ENCODE measurements around the gene JAG1.

JAG1 gene

DNA sequence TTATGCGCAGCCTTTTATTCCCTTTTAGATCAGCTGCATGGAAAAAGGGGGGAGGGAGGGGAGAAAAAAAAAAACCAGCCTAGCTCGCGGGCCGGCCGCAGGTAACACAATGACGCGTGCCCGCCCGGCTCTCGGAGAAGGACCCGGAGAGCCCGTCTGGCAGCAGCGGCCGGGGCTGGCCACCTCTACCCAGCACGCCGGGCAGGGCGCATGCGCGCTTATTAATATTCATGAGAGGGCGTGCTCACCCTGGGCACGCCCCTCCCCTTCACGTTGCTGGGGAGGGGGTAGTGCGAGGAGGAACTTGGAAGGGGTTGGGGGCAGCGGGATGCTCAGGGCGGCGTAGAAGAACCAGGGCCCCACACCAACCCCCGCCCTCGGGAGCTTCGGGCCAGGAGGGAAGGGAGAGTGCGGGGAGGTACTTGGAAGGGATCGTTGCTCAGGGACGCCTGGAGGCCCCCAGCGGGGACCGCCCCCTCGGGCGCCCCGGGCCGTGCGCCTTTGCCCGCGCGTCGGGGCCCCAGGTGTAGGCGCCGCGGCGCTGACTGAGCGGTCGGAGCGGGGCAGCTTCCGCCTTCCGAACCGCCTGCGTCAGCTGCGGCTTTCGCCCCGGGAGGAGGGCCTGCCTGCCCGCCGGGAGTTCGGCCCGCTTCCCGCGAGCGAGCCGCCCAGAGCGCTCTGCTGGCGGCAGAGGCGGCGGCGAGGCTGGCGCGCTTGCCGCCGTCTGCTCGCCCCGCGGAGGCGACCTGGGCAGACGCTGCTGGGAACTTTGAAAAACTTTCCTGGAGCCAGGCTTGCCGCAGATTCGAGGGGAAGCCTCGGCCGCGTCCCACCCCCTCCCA, at the start of gene JAG1:
JAG1 (minus strand) TSS at position 158 of the 842 bp plus-strand sequence. CDS start 469 bp downstream, outside the sequence.
- DNase-seq, result peak; percentile 47

- no peak for DNase-seq
Observed at GRCh38 chr20:10721976-10722375, 48.2 kb upstream of the JAG1 start.

- DNase-seq, result no peak
Observed at GRCh38 chr20:10721137-10721896, 47.5 kb upstream of the JAG1 start.

DNA sequence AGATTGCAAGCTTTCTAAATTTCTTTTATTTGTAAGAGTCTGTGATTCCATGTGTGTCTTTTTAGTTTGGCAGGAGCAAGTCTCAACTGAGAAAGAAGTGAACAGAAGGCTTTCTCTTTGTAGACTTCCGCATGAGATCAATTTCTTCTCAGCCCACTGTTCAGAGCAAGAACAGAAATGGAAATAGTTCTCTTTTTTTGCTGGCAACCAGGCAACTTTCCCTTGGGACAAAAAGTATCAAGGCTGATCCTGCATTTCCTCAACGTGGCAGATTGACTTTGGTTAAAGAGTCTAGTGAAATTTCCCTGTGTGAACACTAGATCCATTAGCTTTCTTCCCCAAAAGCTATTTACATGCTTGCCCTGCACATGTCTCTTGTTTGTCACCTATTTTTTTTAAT, 46.8 kb upstream of the JAG1 start:
- DNase-seq, result no peak

DNA sequence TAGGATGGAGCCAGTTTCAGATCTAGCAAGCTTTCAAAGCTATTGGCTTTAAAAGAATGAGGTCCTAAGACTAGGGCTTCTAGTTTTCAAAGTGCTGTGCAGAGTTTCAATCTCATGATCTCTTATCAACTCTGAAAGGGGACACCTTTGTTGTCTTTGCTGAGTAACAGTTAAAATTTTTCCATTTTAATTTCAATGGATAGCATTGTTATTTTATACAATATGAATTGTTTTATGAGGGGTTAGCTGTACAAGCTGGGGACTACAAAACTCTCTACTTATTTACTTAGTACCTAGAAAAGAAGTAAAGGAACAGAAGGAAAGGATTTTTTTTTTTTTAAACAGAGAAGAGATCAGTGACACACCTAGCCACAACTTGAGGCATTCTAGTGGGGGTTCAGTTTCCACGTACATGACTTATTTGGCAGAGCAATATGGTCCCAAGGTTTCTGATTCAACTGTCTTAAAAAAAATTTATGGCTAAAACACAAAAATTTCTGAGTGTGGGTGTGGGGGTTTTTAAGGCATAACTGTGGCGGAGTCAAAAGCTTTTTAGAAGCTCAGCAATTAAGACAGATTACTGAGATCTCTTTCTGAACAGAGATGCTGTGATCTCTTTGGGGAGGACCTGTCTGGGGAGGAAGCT, 46.1 kb upstream of the JAG1 start:
- DNase-seq, result no peak

GRCh38 chr20:10718661-10719060, 44.9 kb upstream of the JAG1 start:
- no peak for DNase-seq

DNA sequence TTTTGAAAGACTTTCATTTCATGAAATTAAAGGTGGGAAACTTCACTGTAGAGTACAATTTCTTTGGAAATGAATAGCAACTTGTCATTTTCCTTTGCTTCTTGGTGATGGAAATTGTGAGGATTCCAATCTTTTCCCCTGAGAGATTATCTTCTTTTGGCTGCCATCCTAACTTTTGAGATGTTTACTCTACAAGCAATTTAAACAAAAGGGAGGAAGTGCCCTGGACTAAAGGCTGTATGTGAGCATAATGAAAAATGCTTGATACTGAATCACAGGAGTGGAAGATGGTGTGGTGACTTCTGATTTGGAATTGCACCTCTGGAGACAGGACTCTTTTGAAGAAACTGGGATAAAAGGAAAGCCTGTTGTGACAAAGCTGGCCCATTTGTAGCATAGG, 43.1 kb upstream of the JAG1 start:
- no peak for DNase-seq

DNA sequence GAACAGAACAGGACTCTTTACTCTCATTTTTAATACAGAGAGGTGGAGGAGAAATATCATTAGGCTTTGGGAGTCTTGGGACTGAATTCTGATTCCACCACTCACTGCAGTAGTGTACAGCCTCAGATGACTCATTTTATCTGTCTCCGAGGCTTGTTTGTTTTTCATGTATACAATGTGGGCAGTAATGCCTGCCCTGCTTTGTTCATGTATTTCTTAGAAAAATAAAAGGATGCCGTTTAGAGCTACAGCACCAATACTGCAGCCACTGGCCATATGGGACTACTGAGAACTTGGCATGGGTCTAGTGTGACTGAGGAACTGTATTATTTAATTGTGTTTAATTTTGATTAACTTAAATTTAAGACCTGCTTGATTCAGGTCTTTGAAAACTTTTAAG, 41.2 kb upstream of the JAG1 start:
- no peak for DNase-seq

DNA sequence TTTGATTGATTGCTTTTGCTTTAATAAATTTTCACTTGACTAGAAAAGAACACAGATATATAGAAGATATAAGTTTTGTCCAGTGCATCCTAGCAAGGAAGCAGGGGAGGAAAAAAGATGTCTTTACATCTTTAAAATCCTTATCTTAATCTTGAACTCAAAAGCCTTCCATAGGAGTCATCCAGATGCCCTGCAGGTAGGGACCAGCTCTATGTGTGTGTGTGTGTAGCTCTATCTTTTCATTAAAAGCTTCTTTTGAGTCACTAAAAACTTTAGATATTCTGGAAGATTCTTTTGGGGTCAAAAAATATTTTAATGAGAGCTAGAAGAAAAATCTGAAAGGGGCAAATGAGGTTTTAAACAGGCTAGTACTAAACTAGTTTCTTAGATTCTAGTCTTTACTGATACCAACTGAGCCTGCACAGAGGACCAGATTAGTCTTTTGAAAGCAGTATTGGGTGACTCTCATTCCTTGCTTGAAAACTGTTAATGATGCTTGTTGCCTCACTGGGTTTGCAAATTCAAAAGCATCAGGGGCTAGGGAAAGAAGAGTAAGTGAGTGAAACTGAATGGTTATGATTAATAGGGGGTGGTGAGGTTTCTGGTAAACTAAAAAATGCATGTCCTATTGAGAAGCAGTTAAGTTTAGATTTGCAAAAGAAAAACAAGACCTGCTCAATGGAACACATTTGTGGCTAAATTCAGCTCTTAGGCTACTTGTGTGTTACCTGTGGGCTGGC, 40.6 kb upstream of the JAG1 start:
- DNase-seq, result no peak

DNA sequence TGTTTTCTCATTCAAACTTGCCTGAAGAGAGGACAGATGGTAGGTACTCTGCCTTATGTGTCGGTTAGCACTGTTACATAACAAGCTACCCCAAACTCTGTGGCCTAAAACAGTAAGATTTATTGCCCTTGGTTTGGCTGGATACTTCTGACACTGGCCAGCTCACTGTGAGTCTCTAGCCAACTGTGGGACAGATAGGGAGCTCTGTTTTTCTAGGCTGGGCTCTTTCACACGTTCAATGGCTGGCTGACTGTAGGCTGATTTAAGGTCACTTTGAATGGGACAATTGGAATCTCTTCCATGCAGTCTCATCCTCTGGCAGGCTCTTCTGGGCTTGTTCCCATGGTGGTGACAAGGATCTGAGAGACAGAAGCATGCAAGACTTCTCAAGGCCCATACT, 39.4 kb upstream of the JAG1 start:
- no peak for DNase-seq

DNA sequence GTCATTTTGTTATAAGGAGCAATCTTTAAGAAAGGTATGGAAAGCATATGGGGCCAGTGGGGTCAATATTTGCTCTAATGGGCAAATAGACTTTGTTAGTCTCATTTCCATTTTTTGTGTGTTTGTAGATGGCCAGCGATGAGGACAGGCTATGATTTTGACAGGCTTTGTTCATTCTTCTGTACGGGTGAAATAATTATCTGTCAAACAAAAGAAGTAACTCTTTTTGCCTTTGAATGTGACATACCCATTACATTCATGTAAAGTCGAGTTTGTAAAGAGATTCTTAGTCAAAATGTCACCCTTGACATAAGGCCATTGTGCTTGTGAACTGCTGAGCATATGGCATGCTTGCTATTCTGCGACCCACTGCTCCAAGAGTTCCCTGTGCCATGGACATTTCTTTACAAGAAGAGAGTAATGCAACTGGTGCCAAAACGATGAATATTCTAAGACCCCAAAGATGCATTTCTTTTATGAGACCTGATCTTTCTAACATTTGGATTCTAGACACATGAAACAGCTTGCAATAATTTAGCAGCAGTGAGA, 38.2 kb upstream of the JAG1 start:
- DNase-seq, result no peak

DNA sequence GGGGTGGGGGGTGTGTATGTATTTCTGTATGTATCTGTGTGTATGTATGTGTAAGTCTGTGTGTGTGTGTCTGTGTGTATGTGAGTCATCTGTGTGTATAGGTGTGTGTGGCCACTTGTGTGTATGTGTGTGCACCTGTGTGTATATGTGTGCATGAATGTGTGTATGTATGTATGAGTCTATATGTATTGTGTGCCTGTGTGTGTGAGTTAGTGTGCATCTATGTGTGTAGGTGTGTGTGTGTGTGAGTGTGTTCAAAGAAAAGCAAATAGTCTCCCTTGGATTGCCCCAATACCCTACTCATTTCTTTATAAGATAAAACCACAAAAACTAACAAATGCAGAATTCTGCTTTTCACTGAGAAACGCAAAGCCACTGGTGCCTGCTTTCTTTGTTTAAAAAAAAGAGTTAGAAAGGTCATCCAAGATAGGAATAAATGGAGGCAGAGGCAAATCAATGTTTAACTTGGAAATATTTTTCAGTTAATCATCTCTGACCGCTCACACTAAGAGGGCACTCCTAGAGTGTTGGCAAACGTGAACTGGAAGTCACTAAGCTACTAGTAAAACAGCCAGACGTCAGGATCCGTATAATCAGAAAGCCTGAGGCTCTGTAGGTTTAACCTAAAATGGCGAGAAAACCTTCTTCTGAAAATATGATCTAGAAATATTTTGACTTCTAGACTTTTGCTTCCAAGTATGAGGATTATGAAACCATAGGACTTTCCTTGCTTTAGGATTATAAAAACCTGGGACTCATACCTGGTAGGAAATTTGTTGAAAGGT, 37.4 kb upstream of the JAG1 start:
- DNase-seq, result no peak

- DNase-seq, result no peak
Observed at GRCh38 chr20:10709916-10710315, 36.1 kb upstream of the JAG1 start.

DNA sequence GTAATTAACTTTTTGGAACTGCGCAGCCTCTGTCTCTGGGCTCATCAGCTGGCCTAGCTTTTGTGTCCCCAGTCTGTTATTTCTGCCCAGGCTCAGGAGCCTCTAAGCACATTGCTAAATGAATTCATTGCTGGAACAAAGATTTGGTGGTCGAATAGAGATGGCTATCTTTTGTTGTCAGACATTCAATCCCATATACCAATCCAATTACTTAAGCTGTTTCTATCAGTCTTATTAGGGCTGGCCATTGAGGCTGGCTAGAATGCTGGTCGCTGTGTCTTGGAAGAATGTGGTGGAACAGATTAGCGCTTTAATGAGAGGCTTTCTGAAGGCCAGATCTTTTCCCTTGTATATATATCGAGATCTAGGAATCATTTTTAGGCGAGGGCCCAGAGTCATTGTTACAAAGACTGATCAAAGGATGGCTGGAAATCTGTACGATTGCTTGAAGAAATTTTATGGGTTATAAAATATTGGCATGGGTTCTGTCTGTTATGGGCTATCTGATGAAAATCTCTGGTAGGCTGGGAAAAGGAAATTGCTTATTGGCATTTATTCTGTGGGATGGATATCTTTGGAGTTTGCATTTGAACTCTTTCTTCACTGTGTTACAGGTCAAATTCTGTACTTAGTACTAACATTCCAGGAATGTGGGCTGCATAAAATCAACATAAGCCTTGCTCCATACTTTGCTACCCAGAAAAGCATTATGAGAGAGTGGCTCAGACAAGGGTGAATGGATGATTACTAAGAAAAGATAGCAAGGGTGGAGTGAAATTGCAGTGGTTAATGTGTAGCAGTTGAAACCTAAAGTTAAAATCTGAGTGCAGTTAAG, 34.8 kb upstream of the JAG1 start:
- no peak for DNase-seq

- no peak for DNase-seq
Observed at GRCh38 chr20:10707791-10708190, 34.0 kb upstream of the JAG1 start.

GRCh38 chr20:10707068-10707467, 33.3 kb upstream of the JAG1 start:
- DNase-seq, result no peak

GRCh38 chr20:10706460-10706811, 32.6 kb upstream of the JAG1 start:
- DNase-seq, result no peak

GRCh38 chr20:10705801-10706459, 32.1 kb upstream of the JAG1 start:
- no peak for DNase-seq

DNA sequence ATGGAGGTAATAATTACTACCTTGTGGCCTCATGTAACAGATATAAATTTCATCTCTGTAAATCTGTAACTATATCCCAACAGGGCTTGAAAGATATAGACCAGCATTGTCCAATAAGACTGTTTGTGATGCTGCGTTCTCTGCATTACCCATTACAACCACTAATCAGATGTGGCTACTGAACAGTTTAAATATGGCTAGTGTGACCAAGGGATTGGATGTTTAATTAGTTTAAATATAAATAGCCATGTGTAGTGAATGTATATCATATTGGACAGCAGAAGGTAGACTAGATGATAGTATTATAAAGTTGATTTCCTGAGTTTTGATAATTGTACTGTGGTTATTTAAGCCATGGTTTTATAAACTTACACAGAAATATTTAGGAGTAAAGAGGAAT, 27.8 kb upstream of the JAG1 start:
- DNase-seq, result no peak

DNA sequence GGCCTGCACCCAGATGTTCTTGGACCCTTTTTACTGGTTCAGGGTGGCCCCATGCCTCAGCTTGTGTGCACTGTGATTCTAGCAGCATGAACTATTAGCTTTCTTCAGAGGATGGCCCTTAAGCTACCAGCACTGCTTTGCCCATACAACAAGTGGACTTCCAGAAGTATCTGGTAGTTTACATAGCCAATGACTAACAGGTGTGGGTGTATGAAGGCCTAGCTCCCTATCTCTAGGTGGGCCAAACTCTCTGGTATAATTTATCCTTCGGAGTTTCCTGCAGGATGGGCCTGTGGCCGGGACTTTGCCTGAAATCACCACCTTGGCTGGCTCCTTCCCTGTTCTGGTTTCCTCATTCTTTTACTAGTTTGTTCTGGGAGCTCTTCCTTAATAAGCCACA, 26.1 kb upstream of the JAG1 start:
- no peak for DNase-seq

GRCh38 chr20:10699489-10699888, 25.7 kb upstream of the JAG1 start:
- DNase-seq, result no peak
